GM21723 (cell line): ENCODE results near the gene CLEC16A.
A peak's percentile ranks its signal among the peaks of the same experiment; 100 is the strongest.

ENCODE experiments used
- ATAC-seq: cut with Tn5 transposase; IDR thresholded peaks from one replicate; pipeline ENCODE4 v1.9.1; 2021; ENCODE audit warnings: mild to moderate bottlenecking, moderate library complexity; ENCODE audit not compliant: unreplicated experiment

The CLEC16A gene

GRCh38 chr16:11033629-11034420 is 89.5 kb downstream of the CLEC16A start:
- ATAC-seq: no peak

GRCh38 chr16:11034481-11034931 is 90.1 kb downstream of the CLEC16A start:
- no peak for ATAC-seq

- ATAC-seq: no peak
Observed at GRCh38 chr16:11035096-11035495, 90.7 kb downstream of the CLEC16A start.

- ATAC-seq: no peak
Observed at GRCh38 chr16:11036040-11036439, 91.7 kb downstream of the CLEC16A start.

- no peak for ATAC-seq
Observed at GRCh38 chr16:11036868-11037410, 92.6 kb downstream of the CLEC16A start.

- no peak for ATAC-seq
Observed at GRCh38 chr16:11038305-11038704, 93.9 kb downstream of the CLEC16A start.

- no peak for ATAC-seq
Observed at GRCh38 chr16:11038777-11039176, 94.4 kb downstream of the CLEC16A start.

- no peak for ATAC-seq
Observed at GRCh38 chr16:11039726-11040125, 95.4 kb downstream of the CLEC16A start.

- ATAC-seq: no peak
Observed at GRCh38 chr16:11042191-11042590, 97.8 kb downstream of the CLEC16A start.

- ATAC-seq: no peak
Observed at GRCh38 chr16:11045441-11045840, 101.1 kb downstream of the CLEC16A start.

GRCh38 chr16:11045846-11046245 is 101.5 kb downstream of the CLEC16A start:
- ATAC-seq: no peak

- no peak for ATAC-seq
Observed at GRCh38 chr16:11046382-11046931, 102.1 kb downstream of the CLEC16A start.

GRCh38 chr16:11047057-11047456 is 102.7 kb downstream of the CLEC16A start:
- ATAC-seq: no peak

GRCh38 chr16:11047939-11048800 is 103.8 kb downstream of the CLEC16A start:
- ATAC-seq: no peak

- ATAC-seq: no peak
Observed at GRCh38 chr16:11049396-11050059, 105.2 kb downstream of the CLEC16A start.

GRCh38 chr16:11050536-11050935 is 106.2 kb downstream of the CLEC16A start:
- no peak for ATAC-seq

GRCh38 chr16:11050944-11051343 is 106.6 kb downstream of the CLEC16A start:
- no peak for ATAC-seq

- no peak for ATAC-seq
Observed at GRCh38 chr16:11051430-11051829, 107.1 kb downstream of the CLEC16A start.

GRCh38 chr16:11051879-11052808 is 107.8 kb downstream of the CLEC16A start:
- peak; percentile 63 for ATAC-seq
